A673 (cell line): ENCODE measurements around the gene MTMR2. TPM values are rescaled to one million over a fixed set of nuclear protein-coding genes. Genes with fewer than 3 reads are reported as not detected.

Experiments
- BruUV-seq: library from RNA; stranded (reverse); fragments of 400-500 nt; replicated peaks from 2 replicates; lab custom pipeline; 2021; lab: Mats Ljungman, UMichigan
- CTCF ChIA-PET: fragments of 300-600 bp; sonication (Branson Sonifier 250); formaldehyde crosslinking; loops from one replicate; lab custom pipeline; 2022; ENCODE audit warnings: antibody characterized with exemption; lab: Charles Lee
- POLR2A ChIA-PET: fragments of 300-600 bp; sonication (Branson Sonifier 250); formaldehyde crosslinking; loops from one replicate; lab custom pipeline; 2022; ENCODE audit warnings: antibody characterized with exemption; ENCODE audit not compliant: low non-redundant PET; lab: Charles Lee
- DNase-seq: peaks from one replicate; pipeline ENCODE4 v3.0.0-alpha.2; 2015; ENCODE audit warnings: low spot score
- H3K27ac ChIP-seq: fragments of 200-600 bp; sonication (generic); 2 replicates; pipeline ENCODE4 v1.5.1; 2016; ENCODE audit warnings: mixed run types, low read depth, mild to moderate bottlenecking, mixed read lengths, antibody characterized with exemption, low read length; ENCODE audit not compliant: poor library complexity, severe bottlenecking
- H3K27me3 ChIP-seq: fragments of 200-600 bp; sonication (generic); replicated peaks from 2 replicates; pipeline ENCODE4 v1.6.1; 2017; ENCODE audit warnings: mixed run types, low read depth, mild to moderate bottlenecking, mixed read lengths, antibody characterized with exemption, low read length; ENCODE audit not compliant: insufficient read depth, poor library complexity
- H3K36me3 ChIP-seq: fragments of 200-600 bp; sonication (generic); 2 replicates; pipeline ENCODE4 v1.6.1; 2016; ENCODE audit warnings: mixed run types, mild to moderate bottlenecking, mixed read lengths, antibody characterized with exemption, low read length; ENCODE audit not compliant: insufficient read depth, poor library complexity, severe bottlenecking
- H3K4me1 ChIP-seq: fragments of 200-600 bp; sonication (generic); 2 replicates; pipeline ENCODE4 v1.6.1; 2017; ENCODE audit warnings: mixed run types, mild to moderate bottlenecking, mixed read lengths, antibody characterized with exemption, low read length; ENCODE audit not compliant: insufficient read depth, poor library complexity, severe bottlenecking
- H3K4me3 ChIP-seq: fragments of 200-600 bp; sonication (generic); 2 replicates; pipeline ENCODE4 v1.5.1; 2016; ENCODE audit warnings: low read depth, mixed run types, mild to moderate bottlenecking, mixed read lengths, low read length; ENCODE audit not compliant: poor library complexity, severe bottlenecking
- H3K9me3 ChIP-seq: fragments of 200-600 bp; sonication (generic); 2 replicates; pipeline ENCODE4 v1.6.1; 2016; ENCODE audit warnings: mixed run types, low read depth, mild to moderate bottlenecking, mixed read lengths, antibody characterized with exemption, low read length; ENCODE audit not compliant: poor library complexity, severe bottlenecking
- CTCF ChIP-seq: fragments of 300-800, 200-600 bp; sonication (generic); conservative IDR thresholded peaks from 2 replicates; pipeline ENCODE4 v1.5.1; 2017; ENCODE audit warnings: low read depth, mild to moderate bottlenecking, antibody characterized with exemption, low read length, moderate library complexity, mixed read lengths
- EZH2 ChIP-seq: fragments of 200-600 bp; sonication (generic); IDR thresholded peaks from 2 replicates; pipeline ENCODE4 v1.6.1; 2017; ENCODE audit warnings: borderline replicate concordance, low read depth, mild to moderate bottlenecking, mixed read lengths, antibody characterized with exemption, low read length; ENCODE audit not compliant: poor library complexity, severe bottlenecking
- intact Hi-C: fragments of 100-400 bp; cut with micrococcal nuclease; formaldehyde crosslinking; loops from one replicate; pipeline ENCODE4 v1.10.0; 2022; ENCODE audit not compliant: unreplicated experiment
- total RNA-seq: library from RNA; stranded (reverse); gene quantifications from 2 replicates; pipeline ENCODE4 v1.2.3, GENCODE V29; 2021

MTMR2 gene
- total RNA-seq, 1 experiment from 2014 or later = 58.6 TPM

DNA sequence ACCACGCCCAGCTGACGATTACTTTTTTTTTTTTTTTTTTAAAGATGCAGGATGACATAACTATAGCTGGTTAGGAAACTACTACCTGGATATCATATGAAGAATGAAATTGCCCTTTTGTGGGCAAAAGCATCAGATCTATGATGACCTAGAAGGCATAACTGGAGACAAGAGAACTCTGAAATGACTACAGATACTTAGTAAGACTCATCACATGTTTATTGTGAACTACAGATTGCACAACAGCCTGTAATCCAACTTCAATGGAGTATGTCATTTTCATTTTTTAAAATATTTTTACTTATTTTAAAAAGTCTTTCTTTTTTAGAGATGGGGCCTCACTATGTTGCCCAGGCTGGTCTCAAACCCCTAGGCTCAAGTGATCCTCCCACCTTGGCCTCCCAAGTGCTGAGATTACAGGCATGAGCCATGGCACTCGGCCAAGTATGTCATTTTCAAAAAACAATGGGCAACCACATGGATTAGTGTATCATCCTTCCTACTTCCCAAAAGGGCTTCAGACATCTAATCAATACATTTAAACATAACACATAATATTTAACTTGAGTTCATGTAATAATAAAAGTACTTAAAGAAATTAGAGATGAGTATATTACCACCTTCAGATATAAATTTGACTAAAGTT, 3.3 kb downstream of the MTMR2 start:
- Histone ChIP-seq H3K27ac (no peak overlapping the region), H3K9me3 (no peaks in the 10 kb centered on the region), H3K27me3 (no peaks in the 10 kb centered on the region), H3K4me3 (no peak overlapping the region), H3K4me1 (peaks cover 18% of the 10 kb centered on the region), H3K36me3 (no peaks in the 10 kb centered on the region)
- DNase-seq = no peak
- POLR2A ChIA-PET = no interaction called here
- CTCF ChIA-PET = no interaction called here
- intact Hi-C loops = loop anchor here (5.0 kb wide), 1 partner anchor 472 kb away; the partner anchor contains the start of gene JRKL
- no TSS peak for BruUV-seq
- TF ChIP-seq CTCF (no peak), EZH2 (no peak)

DNA sequence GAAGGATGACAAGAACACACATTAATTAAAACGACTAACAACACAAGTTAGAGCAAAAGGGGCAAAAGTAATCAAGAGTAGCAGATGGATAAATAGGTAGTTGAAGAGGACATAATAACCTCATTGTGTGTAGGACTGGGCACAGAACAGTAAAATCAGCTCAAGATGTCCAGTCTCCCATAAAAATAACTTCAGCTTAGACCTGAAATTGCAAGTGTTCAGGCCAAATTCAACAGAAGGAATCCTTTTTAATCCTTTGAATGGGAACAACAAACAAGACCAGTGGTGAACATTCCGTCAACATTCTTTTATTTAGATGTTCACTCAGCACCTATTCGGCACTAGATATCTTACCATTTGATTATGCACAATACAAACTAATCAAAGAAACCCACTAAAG, 4.4 kb downstream of the MTMR2 start:
- no peaks in the 10 kb centered on the region for H3K9me3 ChIP-seq
- BruUV-seq = no TSS peak
- intact Hi-C loops = no loop called here
- TF ChIP-seq EZH2 (no peak), CTCF (no peak)
- peaks cover 9% of the 10 kb centered on the region for H3K4me1 ChIP-seq
- no peaks in the 10 kb centered on the region for H3K36me3 ChIP-seq
- DNase-seq = no peak
- no peak overlapping the region for H3K27ac ChIP-seq
- no peaks in the 10 kb centered on the region for H3K27me3 ChIP-seq
- POLR2A ChIA-PET = no interaction called here
- CTCF ChIA-PET = no interaction called here
- H3K4me3 ChIP-seq = no peak overlapping the region

- no peak for DNase-seq
- BruUV-seq = no TSS peak
- intact Hi-C loops = no loop called here
- TF ChIP-seq CTCF = no peak
- no peak for TF ChIP-seq EZH2
- Histone ChIP-seq H3K27ac (no peak overlapping the region), H3K9me3 (no peaks in the 10 kb centered on the region), H3K27me3 (no peaks in the 10 kb centered on the region), H3K4me3 (no peak overlapping the region), H3K4me1 (peaks cover 9% of the 10 kb centered on the region), H3K36me3 (no peaks in the 10 kb centered on the region)
- ChIA-PET CTCF (no interaction called here), POLR2A (no interaction called here)
These were observed 5.2 kb downstream of the MTMR2 start for GRCh38 chr11:95918720-95919119.
